Amygdala (tissue), 56 donors: ENCODE measurements around the gene OGA.

Source experiments
- DNase-seq, 56 donors: peaks; one replicate each; lab custom pipeline; 2025; lab: John Stamatoyannopoulos, UW

The OGA gene

DNA sequence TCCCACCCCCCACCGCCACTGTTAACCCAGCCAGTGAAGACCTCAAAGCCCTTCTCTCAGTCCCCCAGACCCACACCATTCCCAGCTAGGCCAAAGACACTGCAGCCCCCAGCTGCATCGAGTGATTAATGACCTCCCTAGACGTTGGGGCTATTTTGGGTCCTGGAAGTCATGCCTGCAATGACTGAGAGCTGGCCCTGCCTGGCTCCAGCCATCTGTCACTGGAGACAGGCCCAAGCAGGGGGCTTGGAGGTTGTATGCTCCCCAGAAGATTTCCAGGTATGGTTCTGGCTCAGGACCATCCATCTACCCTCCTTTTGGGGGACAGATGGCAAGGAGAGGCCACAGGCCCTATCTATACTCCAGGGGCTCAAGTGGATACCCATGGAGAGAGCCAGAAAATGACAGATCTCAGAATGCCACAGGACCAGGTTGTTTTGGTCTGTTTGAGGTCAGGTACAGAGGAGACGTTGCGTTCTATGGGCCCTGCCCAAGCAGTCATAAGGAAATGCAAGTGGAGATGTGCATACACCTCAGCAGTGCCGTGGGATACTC is 20.2 kb upstream of the OGA start:
- no peak for DNase-seq

DNA sequence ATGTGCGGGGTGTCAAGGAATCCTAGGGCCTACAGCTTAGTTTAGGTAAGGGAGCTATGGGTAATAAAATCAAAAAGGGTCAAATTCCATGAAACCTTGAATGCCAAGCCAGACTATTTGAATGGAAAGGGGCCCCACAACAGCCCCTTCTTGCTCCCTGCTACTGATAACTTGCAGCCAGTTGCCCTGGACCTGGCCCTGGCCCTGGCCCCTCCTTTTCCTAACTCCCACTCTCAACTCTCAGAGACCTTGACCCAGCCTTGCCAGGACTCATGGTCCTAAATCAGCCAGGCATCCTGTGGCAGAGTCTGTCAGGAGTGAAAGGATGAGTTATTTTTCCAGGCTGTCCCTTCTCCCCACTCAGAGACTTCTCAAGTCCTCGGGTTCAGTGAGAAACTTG is 19.5 kb upstream of the OGA start:
- no peak for DNase-seq

DNA sequence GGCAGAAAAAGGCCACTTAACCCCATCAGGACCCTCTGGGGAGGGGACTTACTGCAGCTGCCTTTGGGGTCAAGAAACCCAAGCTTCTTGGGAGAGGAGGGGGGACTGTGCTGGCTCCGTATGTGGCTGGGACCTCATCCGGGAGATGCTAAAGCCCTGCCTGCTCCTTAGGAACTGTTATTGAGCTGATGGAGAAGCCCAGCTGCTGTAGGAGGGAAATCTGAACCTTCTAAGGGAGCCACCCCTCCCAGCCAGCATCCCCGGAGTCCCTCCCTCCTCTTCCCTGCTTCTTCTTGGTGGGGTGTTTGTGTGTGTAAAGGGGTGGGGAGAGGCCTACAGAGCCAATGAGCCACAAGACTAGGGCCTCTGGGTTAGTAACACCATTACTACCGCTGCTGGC is 17.1 kb upstream of the OGA start:
- no peak for DNase-seq

- no peak for DNase-seq
Measured at GRCh38 chr10:101834341-101834740, 16.1 kb upstream of the OGA start.

GRCh38 chr10:101833466-101833865 is 15.2 kb upstream of the OGA start:
- DNase-seq: no peak

- DNase-seq: no peak
Measured at GRCh38 chr10:101832325-101832771, 14.1 kb upstream of the OGA start.

DNA sequence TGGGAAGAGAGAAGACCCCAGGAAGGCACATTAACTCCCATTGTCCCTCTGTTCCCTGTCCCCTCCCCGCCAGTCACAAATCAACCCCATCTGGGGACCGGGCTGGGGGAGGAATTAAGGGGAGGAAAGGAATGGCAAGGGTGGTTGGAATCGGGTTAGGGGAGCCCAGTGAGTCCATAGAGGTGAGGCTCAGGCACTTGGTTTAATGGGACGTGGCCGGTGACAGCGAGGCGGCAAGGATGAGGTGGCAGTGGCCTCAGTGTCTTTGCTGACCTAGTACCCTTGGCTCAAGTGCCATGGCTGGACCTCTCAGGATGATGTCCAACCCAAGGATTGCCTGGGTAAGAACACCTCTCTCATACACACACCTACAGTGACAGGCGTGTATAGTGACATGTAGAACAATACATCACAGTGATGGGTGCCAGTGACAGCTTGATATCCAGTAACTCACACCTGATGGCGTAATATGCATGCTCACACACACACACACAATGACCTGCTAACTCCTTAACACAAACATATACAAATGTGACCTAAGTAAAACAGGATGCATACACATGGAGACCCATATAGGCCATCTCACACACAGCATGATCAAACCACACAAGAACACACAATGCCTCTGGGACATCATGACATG is 13.0 kb upstream of the OGA start:
- DNase-seq: no peak

DNA sequence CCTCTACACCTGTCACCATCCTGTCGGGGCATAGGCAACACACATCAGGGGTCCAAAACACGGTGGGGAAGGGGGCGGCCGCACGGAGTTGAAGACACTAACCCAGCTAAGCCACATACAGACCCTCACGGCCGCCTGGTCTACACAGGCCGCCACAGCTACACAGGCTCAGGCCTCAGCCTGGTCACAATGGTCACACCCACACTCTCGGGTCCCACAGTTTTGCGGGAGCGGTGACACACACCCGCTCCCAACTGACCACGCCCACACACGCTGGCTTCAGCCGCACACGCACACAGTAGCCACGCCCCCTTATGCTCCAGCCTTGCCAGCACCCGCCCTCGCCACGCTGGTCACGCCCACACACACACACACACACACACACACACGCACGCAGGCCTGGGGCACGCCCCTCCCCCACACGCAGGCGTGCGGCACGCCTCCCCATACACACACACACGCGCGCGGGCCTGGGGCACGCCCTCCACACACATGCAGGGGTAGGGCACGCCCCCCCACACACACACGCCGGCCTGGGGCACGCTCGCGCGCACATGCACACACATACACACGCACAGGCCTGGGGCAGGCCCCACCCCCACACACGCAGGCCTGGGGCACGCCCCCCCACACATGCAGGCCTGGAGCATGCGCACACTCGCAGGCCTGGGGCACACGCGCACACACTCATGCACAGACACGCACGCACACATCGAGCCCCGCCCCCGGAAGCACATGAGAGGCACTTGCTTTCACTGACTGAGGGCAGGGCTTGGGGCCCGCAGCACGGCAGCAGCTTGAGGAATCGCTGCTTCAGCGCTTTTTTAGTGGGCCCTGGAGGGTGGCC is 12.3 kb upstream of the OGA start:
- DNase-seq: peak in 44 of 56 donors; percentile 12 to 93 (median 58)

DNA sequence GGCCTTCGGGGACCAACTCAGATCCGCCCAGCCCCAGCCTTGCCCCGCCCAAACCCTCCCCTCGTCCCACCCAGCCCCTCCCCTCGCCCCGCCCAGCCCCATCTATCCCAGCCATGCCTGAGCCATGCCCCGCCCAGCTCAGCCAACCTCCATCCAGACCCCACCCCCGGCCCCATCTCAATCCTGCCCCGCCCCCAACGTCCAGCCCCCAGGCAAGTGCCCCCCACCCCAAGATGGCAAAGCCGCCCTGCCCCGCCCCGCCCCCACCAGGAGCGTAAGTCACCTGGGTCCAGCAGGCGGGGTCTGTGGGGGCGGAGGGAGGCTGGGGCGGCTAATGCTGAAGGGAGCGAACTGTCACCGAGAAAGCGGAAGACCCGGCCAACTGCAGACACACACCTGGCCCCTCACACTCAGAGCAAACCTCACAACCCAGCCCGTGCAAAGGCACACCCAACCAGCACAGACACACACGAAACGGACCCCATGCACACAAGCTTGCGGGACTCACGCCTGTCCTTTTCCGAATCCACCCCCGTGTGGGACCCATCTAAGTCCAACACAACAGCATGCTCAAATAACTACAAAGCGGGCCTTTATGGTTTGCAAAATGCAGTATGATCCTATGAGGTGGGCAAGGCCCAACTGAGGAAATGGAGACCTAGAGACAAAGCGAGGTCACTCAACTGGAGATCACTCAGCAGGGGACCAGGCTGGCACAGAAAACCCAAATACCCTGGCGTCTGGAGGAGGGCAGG is 11.5 kb upstream of the OGA start:
- peak in 1 of 56 donors; percentile 53 for DNase-seq

- DNase-seq: no peak
Measured at GRCh38 chr10:101828766-101829551, 10.7 kb upstream of the OGA start.

GRCh38 chr10:101827919-101828600 is 9.8 kb upstream of the OGA start:
- no peak for DNase-seq

DNA sequence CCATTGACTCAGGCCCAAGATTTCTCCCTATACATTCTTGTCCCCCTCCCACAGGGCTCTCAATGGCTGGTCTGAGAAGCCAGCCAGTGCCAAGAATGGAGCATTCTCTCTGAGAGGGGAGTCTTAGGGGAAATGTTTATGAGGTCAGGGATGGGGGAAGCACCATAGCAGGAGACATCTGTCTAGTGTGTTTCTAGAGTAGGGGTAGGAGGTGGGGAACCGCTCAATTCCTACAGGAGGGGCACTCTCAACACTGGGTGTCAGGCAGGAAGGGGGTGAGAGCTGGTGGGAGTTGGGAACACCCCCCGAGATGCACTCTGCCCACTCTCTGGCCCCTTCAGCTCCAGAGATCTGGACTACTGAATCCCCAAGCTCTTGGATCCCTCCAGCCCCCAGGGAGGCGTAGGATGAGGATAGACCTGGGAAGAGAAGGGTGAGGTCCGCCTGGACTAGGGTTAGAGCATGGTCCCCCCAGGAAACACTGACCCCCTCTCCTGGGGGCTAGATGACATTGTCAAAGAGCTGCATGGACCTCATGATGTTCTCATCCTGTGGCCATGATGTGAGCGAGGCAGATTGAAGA is 8.7 kb upstream of the OGA start:
- DNase-seq: no peak

- no peak for DNase-seq
Measured at GRCh38 chr10:101824736-101825135, 6.5 kb upstream of the OGA start.

DNA sequence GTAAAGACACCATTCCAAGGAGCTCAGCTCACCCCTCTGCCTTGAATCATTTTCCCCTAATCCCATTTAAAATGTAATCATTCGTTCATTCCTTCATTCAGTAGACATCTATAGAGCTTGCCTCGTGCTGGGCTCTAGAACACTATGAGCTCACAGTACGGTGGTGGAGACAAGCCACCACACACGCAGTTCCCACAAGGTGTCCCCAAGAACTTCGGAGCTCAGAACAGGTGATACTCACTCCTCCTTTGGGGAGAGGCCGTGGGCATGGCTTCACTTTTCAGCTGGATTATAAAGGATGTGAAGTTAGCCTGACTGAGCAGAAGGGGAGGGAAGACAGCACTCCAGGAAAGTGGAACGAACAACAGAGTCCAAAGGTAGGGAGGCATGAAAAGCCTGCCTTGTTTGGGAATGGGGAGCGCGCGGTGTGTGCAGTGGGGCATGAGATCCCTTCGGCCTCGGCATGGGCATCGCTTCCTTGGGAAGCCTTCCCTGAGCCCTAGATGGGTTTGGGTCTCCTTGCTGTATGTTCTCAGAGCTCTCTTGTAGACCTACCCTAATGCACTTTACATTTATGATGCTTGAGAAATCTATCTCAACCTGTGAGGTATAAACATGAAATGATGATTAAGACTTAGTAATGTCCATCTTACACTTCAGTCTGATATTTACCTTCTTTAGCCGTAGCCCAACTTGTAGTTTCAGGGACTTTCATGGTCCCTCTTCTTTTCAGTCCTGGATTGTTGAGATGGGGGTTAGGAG is 809 bp upstream of the OGA start:
- DNase-seq: peak in 5 of 56 donors; percentile 49 to 64 (median 53)

DNA sequence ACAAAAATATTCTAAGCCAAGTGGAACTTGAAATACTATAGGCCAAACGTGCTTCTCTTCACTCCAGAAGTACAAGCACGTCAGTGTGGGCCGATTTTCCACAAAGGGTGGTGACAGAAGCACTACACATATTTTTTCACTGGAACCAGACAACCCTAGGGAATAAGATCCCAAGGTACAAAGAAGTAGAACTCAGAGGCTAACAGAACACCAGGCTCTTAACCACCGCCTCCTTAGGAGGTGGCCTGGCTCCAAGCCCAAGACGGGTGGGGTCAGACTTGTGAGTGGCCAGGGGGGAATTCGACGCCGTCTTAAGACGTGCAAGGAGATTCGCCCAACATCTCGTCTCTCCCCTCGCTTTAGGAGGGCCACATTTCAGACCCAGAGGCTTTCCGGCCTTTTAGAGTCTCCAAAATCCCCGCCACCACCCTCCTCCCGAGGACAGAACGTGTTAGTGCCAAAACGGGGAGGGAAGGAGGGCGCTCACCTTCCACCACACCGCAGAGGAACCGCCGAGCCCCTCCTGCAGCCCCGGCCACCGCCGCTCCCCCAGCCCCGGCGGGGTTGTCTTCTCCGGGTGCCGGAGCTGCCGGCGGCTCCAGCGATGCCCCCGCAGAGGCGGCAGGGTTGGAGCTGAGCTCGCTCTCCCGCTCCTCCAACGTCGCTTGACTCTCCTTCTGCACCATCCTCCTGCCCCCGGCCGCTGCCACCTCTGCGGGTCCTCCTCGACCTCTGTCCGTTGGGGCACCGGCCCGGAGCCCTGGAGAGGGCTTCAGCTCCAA is 716 bp downstream of the OGA start:
- DNase-seq: peak in 33 of 56 donors; percentile 12 to 70 (median 53)

DNA sequence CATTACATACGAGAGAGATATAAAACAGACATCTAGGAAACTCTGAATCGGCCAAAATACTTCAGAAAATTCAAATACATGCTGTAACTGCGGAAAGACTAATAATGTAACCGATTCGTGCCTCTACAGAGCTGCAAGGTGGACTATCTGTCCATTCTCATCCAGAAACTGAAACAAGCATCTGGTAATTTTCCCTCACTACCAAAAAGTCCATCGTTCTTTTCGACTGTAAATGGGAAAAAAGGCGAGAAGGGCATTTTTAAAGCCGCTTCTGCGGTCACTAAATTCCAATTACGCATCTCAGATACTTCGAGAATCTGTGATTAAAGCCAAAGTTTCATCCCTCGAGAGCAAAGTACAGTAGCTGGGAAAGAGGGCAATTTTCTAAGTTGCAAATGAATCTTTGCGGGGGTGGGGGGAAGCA is 1.3 kb downstream of the OGA start:
- DNase-seq: no peak

- no peak for DNase-seq
Measured at GRCh38 chr10:101816376-101816775, 1.9 kb downstream of the OGA start.
